ENCODE data around the gene BGLAP. TPM values are rescaled to one million over a fixed set of nuclear protein-coding genes. Genes with fewer than 3 reads are reported as not detected.

The BGLAP gene
- total RNA-seq, 2 experiments from 2014 or later = 2.2 to 2.5 TPM

Other genes with a start within 250 kb of the BGLAP start
- gene SSR2, start 221.2 kb upstream of the BGLAP start, total RNA-seq = 100 to 1,000 TPM; 148 to 150 TPM
- 10 to 100 TPM; 36.9 to 39.8 TPM for gene UBQLN4, start 188.4 kb upstream of the BGLAP start, total RNA-seq
- 10 to 100 TPM; 48.9 to 49.4 TPM for gene LAMTOR2, start 187.4 kb upstream of the BGLAP start, total RNA-seq
- under 1 TPM; 0.49 to 0.63 TPM for gene RAB25, start 181.0 kb upstream of the BGLAP start, total RNA-seq
- gene MEX3A, start 159.7 kb upstream of the BGLAP start, total RNA-seq = under 1 TPM; 0.45 to 0.83 TPM
- gene LMNA, start 127.5 kb upstream of the BGLAP start, total RNA-seq = 10 to 100 TPM; 51.8 to 56.6 TPM
- 10 to 100 TPM; 23.8 to 24.7 TPM for gene SEMA4A, start 88.6 kb upstream of the BGLAP start, total RNA-seq
- gene SLC25A44, start 48.1 kb upstream of the BGLAP start, total RNA-seq = 10 to 100 TPM; 41.9 to 43.0 TPM
- 10 to 100 TPM; 89.4 to 93.7 TPM for gene PMF1, start 29.2 kb upstream of the BGLAP start, total RNA-seq
- gene PAQR6, start 5.9 kb downstream of the BGLAP start, total RNA-seq = 1 to 10 TPM; 4.7 to 5.0 TPM
- gene SMG5, start 40.6 kb downstream of the BGLAP start, total RNA-seq = 10 to 100 TPM; 70.3 to 70.7 TPM
- 1 to 10 TPM; 8.0 to 8.2 TPM for gene TMEM79, start 42.1 kb downstream of the BGLAP start, total RNA-seq
- 10 to 100 TPM in 1 of 2 experiments, 1 to 10 TPM in 1; 9.3 to 11.3 TPM for gene GLMP, start 53.5 kb downstream of the BGLAP start, total RNA-seq
- gene VHLL, start 57.1 kb downstream of the BGLAP start, total RNA-seq = under 1 TPM in 1 of 2 experiments, not detected in 1; 0.43 TPM
- 100 to 1,000 TPM; 379 to 388 TPM for gene CCT3, start 96.1 kb downstream of the BGLAP start, total RNA-seq
- gene TSACC, start 96.3 kb downstream of the BGLAP start, total RNA-seq = under 1 TPM in 1 of 2 experiments, not detected in 1; 0.72 TPM
- gene RHBG, start 127.0 kb downstream of the BGLAP start, total RNA-seq = not detected

Measured in activated CD8-positive, alpha-beta T cell treated with anti-CD3 and anti-CD28 coated beads for 36 hours (primary cell).